ENCODE data around the gene NDUFB8. TPM values are rescaled to one million over a fixed set of nuclear protein-coding genes. Genes with fewer than 3 reads are reported as not detected.

NDUFB8 gene
- total and polyA plus RNA-seq, 2 donors (not counting 1 experiment from before 2014, with no cell fraction given) = 131 to 174 TPM

DNA sequence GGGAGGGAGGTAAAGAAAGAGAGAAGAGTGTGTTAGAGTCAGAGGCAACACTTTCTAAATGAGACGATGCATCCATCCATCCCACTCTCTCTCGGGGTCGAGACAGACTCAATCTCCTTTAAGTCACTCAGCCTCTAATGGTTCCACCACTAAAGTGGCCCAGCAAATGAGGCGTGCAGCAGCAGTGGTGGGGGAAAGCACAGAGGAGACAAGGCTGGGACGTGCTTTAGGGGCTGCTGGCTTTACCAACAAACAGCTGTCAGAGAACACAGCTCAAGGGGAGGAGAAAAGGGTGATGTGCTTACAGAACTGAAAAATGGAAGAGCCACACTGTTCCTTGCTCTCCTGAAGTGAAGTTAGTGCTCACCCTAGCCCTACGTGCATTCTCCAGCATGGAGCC lies 5.5 kb downstream of the NDUFB8 start:
- Mint-ChIP-seq H3K27ac (no peak overlapping the region), H3K27me3 (no peaks in the 10 kb centered on the region)
- POLR2A ChIA-PET = no interaction called here

DNA sequence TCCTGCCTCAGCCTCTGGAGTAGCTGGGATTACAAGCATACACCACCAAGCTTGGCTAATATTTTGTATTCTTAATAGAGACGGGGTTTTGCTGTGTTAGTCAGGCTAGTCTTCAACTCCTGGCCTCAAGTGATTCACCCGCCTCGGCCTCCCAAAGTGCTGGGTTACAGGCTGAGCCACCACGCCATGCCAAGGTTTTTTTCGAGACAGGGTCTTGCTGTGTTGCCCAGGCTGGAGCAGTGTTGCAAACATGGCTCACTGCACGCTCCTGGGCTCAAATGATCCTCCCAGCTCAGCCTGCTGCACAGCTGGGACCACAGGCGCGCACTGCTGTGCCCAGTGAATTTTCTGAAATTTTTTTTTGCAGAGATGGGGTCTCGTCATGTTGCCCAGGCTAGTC lies 6.7 kb downstream of the NDUFB8 start:
- Mint-ChIP-seq H3K4me1 (peaks cover 17% of the 10 kb centered on the region), H3K27ac (no peak overlapping the region), H3K9me3 (ENCODE audit: insufficient read depth) (no peaks in the 10 kb centered on the region), H3K27me3 (peaks cover 7% of the 10 kb centered on the region), H3K4me3 (no peak overlapping the region)
- Histone ChIP-seq H3K27me3 (replicated peaks in 1 of 4; ENCODE audit: control extremely low read depth in 1 of 4, control insufficient read depth in 3 of 4, insufficient read depth in 4 of 4, low read length in 3 of 4) (peaks cover 0 to 10% (median 5%) of the 10 kb centered on the region in 4 experiments), H3K27ac (ENCODE audit: low read length in 2 of 2) (no peak overlapping the region), H3K9me3 (ENCODE audit: control extremely low read depth in 1 of 3, control insufficient read depth in 2 of 3, insufficient read depth in 1 of 3, low read length in 2 of 3) (peaks cover 0 to 3% (median 0%) of the 10 kb centered on the region in 3 donors), H3K4me1 (ENCODE audit: control insufficient read depth in 2 of 2, insufficient read depth in 2 of 2, low read length in 2 of 2) (peaks cover 13% of the 10 kb centered on the region in 2 donors), H4K20me1 (ENCODE audit: control insufficient read depth, insufficient read depth, low read length, poor library complexity, severe bottlenecking) (peaks cover 5% of the 10 kb centered on the region), H3K4me2 (replicated peaks; ENCODE audit: low read depth, low read length, poor library complexity, severe bottlenecking) (no peak overlapping the region), H3K79me2 (ENCODE audit: control insufficient read depth, insufficient read depth, low read length) (no peaks in the 10 kb centered on the region), H3K4me3 (ENCODE audit: control extremely low read depth in 1 of 5, extremely low read depth in 1 of 5, insufficient read depth in 1 of 5, low read depth in 2 of 5, low read length in 4 of 5) (no peak overlapping the region), H3K9ac (ENCODE audit: low read length) (no peak overlapping the region), H3K36me3 (replicated peaks in 1 of 2; ENCODE audit: control extremely low read depth in 1 of 2, control insufficient read depth in 1 of 2, extremely low read depth in 1 of 2, insufficient read depth in 2 of 2, low read length in 1 of 2) (peaks cover 12 to 29% of the 10 kb centered on the region in 2 experiments), H2AFZ (ENCODE audit: insufficient read depth, low read depth, low read length, poor library complexity, severe bottlenecking) (no peak overlapping the region)
- ATAC-seq (ENCODE audit: low read depth) = no peak
- intact Hi-C loops (cut with micrococcal nuclease) = no loop called here
- no peak for DNase-seq
- TF ChIP-seq, protein P1, sequence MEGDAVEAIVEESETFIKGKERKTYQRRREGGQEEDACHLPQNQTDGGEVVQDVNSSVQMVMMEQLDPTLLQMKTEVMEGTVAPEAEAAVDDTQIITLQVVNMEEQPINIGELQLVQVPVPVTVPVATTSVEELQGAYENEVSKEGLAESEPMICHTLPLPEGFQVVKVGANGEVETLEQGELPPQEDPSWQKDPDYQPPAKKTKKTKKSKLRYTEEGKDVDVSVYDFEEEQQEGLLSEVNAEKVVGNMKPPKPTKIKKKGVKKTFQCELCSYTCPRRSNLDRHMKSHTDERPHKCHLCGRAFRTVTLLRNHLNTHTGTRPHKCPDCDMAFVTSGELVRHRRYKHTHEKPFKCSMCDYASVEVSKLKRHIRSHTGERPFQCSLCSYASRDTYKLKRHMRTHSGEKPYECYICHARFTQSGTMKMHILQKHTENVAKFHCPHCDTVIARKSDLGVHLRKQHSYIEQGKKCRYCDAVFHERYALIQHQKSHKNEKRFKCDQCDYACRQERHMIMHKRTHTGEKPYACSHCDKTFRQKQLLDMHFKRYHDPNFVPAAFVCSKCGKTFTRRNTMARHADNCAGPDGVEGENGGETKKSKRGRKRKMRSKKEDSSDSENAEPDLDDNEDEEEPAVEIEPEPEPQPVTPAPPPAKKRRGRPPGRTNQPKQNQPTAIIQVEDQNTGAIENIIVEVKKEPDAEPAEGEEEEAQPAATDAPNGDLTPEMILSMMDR (IDR thresholded peaks at IDR 0.05) = no peak
- POLR2A ChIA-PET = no interaction called here
- CTCF ChIA-PET = interaction anchor here (0.6 to 1.8 kb wide), 8 partner anchors 9 to 789 kb away, joined by 3 to 6 read pairs (median 4); partner anchors contain the start of gene HIF1AN
- over 99% methylated on average over 8 of the region's 9 CpGs for WGBS (ENCODE audit: insufficient coverage)

More for the DNA sequence above, 5.5 kb downstream of the NDUFB8 start:
- H3K27ac ChIP-seq (ENCODE audit: low read length in 2 of 2) = no peak overlapping the region
- peaks cover 0 to 6% (median 1%) of the 10 kb centered on the region in 4 experiments for H3K27me3 ChIP-seq (replicated peaks in 1 of 4; ENCODE audit: control extremely low read depth in 1 of 4, control insufficient read depth in 3 of 4, insufficient read depth in 4 of 4, low read length in 3 of 4)
- CTCF ChIA-PET = interaction anchor here (1.0 to 2.2 kb wide), 2 partner anchors 12 to 13 kb away, joined by 4 to 6 read pairs; partner anchors contain the start of gene HIF1AN
- H3K4me1 Mint-ChIP-seq = peaks cover 22% of the 10 kb centered on the region
- H2AFZ ChIP-seq (ENCODE audit: insufficient read depth, low read depth, low read length, poor library complexity, severe bottlenecking) = no peak overlapping the region
- WGBS (ENCODE audit: insufficient coverage) = 83% methylated on average over 3 of the region's 6 CpGs
- H3K4me3 Mint-ChIP-seq = no peak overlapping the region
- peaks cover 17 to 19% of the 10 kb centered on the region in 2 donors for H3K4me1 ChIP-seq (ENCODE audit: control insufficient read depth in 2 of 2, insufficient read depth in 2 of 2, low read length in 2 of 2)
- peaks cover 5% of the 10 kb centered on the region for H4K20me1 ChIP-seq (ENCODE audit: control insufficient read depth, insufficient read depth, low read length, poor library complexity, severe bottlenecking)
- H3K79me2 ChIP-seq (ENCODE audit: control insufficient read depth, insufficient read depth, low read length) = peaks cover 9% of the 10 kb centered on the region
- DNase-seq (no peak), ATAC-seq (ENCODE audit: low read depth) (no peak)
- no peak overlapping the region for H3K4me2 ChIP-seq (replicated peaks; ENCODE audit: low read depth, low read length, poor library complexity, severe bottlenecking)
- H3K4me3 ChIP-seq (ENCODE audit: control extremely low read depth in 1 of 5, extremely low read depth in 1 of 5, insufficient read depth in 1 of 5, low read depth in 2 of 5, low read length in 4 of 5) = no peak overlapping the region
- H3K9ac ChIP-seq (ENCODE audit: low read length) = no peak overlapping the region
- no peak for TF ChIP-seq EZH2 (IDR thresholded peaks at IDR 0.05; ENCODE audit: borderline replicate concordance, insufficient read depth, low read depth, low read length, poor library complexity, severe bottlenecking)
- TF ChIP-seq, protein P1 (IDR thresholded peaks at IDR 0.05) = no peak
- H3K9me3 Mint-ChIP-seq (ENCODE audit: insufficient read depth) = no peaks in the 10 kb centered on the region
- intact Hi-C loops (cut with micrococcal nuclease) = no loop called here
- H3K9me3 ChIP-seq (ENCODE audit: control extremely low read depth in 1 of 3, control insufficient read depth in 2 of 3, insufficient read depth in 1 of 3, low read length in 2 of 3) = peaks cover 0 to 1% (median 0%) of the 10 kb centered on the region in 3 donors
- H3K36me3 ChIP-seq (replicated peaks in 1 of 2; ENCODE audit: control extremely low read depth in 1 of 2, control insufficient read depth in 1 of 2, extremely low read depth in 1 of 2, insufficient read depth in 2 of 2, low read length in 1 of 2) = peaks cover 12 to 29% of the 10 kb centered on the region in 2 experiments
